Caco-2 (cell line): ENCODE data around the gene FHIT. TPM values are rescaled to one million over a fixed set of nuclear protein-coding genes. Genes with fewer than 3 reads are reported as not detected.

ENCODE experiments used
- Bru-seq: library from RNA; stranded (reverse); fragments of 400-500 nt; gene quantifications from one replicate; lab custom pipeline; 2021; lab: Mats Ljungman, UMichigan
- BruChase-seq, 2 experiments: library from RNA; stranded (reverse); fragments of 400-500 nt; gene quantifications; one replicate each; lab custom pipeline; 2021; lab: Mats Ljungman, UMichigan
- BruUV-seq: library from RNA; stranded (reverse); fragments of 400-500 nt; replicated peaks from 2 replicates; lab custom pipeline; 2021; lab: Mats Ljungman, UMichigan
- CTCF ChIA-PET: fragments of 300-600 bp; sonication (Branson Sonifier 250); formaldehyde crosslinking; loops from one replicate; lab custom pipeline; 2022; ENCODE audit warnings: antibody characterized with exemption; lab: Charles Lee
- POLR2A ChIA-PET: fragments of 300-600 bp; sonication (Branson Sonifier 250); formaldehyde crosslinking; loops from one replicate; lab custom pipeline; 2022; ENCODE audit warnings: antibody characterized with exemption; lab: Charles Lee
- DNase-seq, 2 experiments: peaks; one replicate each; pipeline versions ENCODE4 v3.0.0 to v3.0.0-alpha.2; 2020 to 2022
- H3K27me3 ChIP-seq: replicated peaks from 2 replicates; pipeline ENCODE4 v1.6.0; 2011; ENCODE audit warnings: low read length; ENCODE audit not compliant: control insufficient read depth, insufficient read depth
- H3K36me3 ChIP-seq: 2 replicates; pipeline ENCODE4 v1.5.1; 2011; ENCODE audit warnings: low read length; ENCODE audit not compliant: control insufficient read depth, insufficient read depth
- H3K4me1 ChIP-seq: fragments of 250-450 bp; sonication (Bioruptor Pico); 2 replicates; pipeline ENCODE4 v1.5.1; 2020; ENCODE audit warnings: mild to moderate bottlenecking
- H3K4me3 ChIP-seq: 2 replicates; pipeline ENCODE4 v1.5.1; 2011; ENCODE audit warnings: low read depth, mild to moderate bottlenecking, control low read depth, low read length
- H3K9me3 ChIP-seq: fragments of 250-450 bp; sonication (Bioruptor Pico); 2 replicates; pipeline ENCODE4 v1.5.1; 2020; ENCODE audit warnings: mild to moderate bottlenecking, moderate library complexity
- H3K27ac Mint-ChIP-seq: one replicate; pipeline ENCODE4 v1.8.0; 2022; ENCODE audit warnings: mixed read lengths; ENCODE audit not compliant: unreplicated experiment
- H3K27me3 Mint-ChIP-seq: one replicate; pipeline ENCODE4 v1.8.0; 2022; ENCODE audit warnings: mixed read lengths; ENCODE audit not compliant: insufficient read depth, unreplicated experiment
- H3K36me3 Mint-ChIP-seq: one replicate; pipeline ENCODE4 v1.8.0; 2022; ENCODE audit warnings: mild to moderate bottlenecking, mixed read lengths; ENCODE audit not compliant: insufficient read depth, unreplicated experiment
- H3K4me1 Mint-ChIP-seq: one replicate; pipeline ENCODE4 v1.8.0; 2022; ENCODE audit warnings: low read depth, mixed read lengths; ENCODE audit not compliant: unreplicated experiment
- H3K4me3 Mint-ChIP-seq: one replicate; pipeline ENCODE4 v1.8.0; 2022; ENCODE audit warnings: mild to moderate bottlenecking, moderate library complexity, mixed read lengths; ENCODE audit not compliant: unreplicated experiment
- H3K9me3 Mint-ChIP-seq: one replicate; pipeline ENCODE4 v1.8.0; 2022; ENCODE audit warnings: mixed read lengths; ENCODE audit not compliant: unreplicated experiment
- intact Hi-C: fragments of 100-400 bp; cut with micrococcal nuclease; formaldehyde crosslinking; loops from one replicate; pipeline ENCODE4 v1.10.0; 2022; ENCODE audit not compliant: unreplicated experiment
- long read RNA-seq: library from polyadenylated mRNA; stranded (forward); transcript quantifications from one replicate; pipeline ENCODE4 v2.0.0, GENCODE V29; 2022
- total RNA-seq: library from RNA; stranded (reverse); gene quantifications from 2 replicates; pipeline ENCODE4 v1.2.3, GENCODE V29; 2022
- TF ChIP-seq, protein P1 (sequence below), 2 experiments: fragments of 200-600 bp in 1 of 2; IDR thresholded peaks; 1 replicate in 1 of 2; 2 replicates in 1 of 2; pipeline versions ENCODE4 v1.5.1 to v1.8.0; 2011 to 2022; ENCODE audit warnings: antibody characterized with exemption in 1 of 2, control low read depth in 1 of 2, inconsistent platforms in 1 of 2, low read depth in 1 of 2, low read length in 1 of 2, mild to moderate bottlenecking in 1 of 2, moderate library complexity in 1 of 2; ENCODE audit not compliant: insufficient read depth in 1 of 2, severe bottlenecking in 1 of 2, unreplicated experiment in 1 of 2

The FHIT gene
- total RNA-seq (5.4 and 8.3 TPM in 2 replicates), Bru-seq, nascent RNA (percentile 52 among the genes with signal in this experiment), BruChase-seq, experiment 1, labeled RNA remaining after a 2-hour chase (percentile 64 among the genes with signal in this experiment), BruChase-seq, experiment 2, labeled RNA remaining after a 6-hour chase (percentile 58 among the genes with signal in this experiment)
- long read RNA-seq, partial matches to known transcripts, result 1 of 8 reads
- long read RNA-seq, other reads (novel, unspliced or antisense), result 7 of 8 reads

DNA sequence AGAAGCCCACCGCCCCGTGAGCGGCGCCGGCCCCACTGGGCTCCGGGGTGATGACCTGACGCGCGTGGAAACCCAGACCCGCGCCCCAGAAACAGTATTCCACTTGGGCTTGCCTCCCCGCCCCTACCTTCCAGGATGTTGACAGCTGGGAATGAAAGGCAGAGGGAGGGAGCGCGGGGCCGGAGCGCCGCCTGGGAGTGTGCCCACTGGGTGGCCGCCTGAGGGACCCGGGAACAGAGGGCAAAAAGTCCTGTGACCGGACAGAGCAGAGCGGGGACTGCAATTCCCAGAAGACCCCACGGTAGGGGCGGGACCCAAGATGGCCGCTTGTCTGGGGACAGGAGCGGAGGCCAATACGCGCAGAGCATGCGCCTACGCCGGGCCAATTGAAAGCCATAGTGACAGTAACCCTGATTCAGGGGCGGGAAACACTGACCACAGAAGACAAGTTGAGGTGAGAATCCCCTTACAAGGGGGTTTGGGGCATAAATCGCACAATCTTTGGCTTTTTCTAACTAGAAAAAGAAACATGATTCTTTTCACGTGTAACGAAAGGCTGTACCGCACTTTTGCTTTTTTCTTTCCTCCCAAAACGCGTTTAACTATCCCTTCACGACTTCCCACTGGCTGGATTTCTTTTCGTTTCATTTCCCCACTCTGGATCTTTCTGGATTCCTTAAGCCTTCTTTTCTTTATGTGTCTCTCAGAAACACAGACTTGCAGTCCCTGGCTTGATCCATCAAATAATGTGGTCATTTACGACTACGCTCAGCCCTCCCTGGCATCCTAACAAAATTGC, at the start of gene FHIT:
FHIT (minus strand) TSS at position 279 of the 799 bp plus-strand sequence.
- CTCF ChIA-PET, result interaction anchor here (1.4 kb wide), 1 partner anchor 279 kb away, joined by 3 read pairs; no protein-coding TSS in a partner anchor
- no peaks in the 10 kb centered on the region for H3K9me3 ChIP-seq
- peak within 1 kb of the TSS; percentile 35 for H3K27ac Mint-ChIP-seq
- no peaks in the 10 kb centered on the region for H3K27me3 Mint-ChIP-seq
- H3K4me1 Mint-ChIP-seq, result no peaks in the 10 kb centered on the region
- no peaks in the 10 kb centered on the region for H3K36me3 Mint-ChIP-seq
- H3K27me3 ChIP-seq, result no peaks in the 10 kb centered on the region
- TF ChIP-seq, protein P1, sequence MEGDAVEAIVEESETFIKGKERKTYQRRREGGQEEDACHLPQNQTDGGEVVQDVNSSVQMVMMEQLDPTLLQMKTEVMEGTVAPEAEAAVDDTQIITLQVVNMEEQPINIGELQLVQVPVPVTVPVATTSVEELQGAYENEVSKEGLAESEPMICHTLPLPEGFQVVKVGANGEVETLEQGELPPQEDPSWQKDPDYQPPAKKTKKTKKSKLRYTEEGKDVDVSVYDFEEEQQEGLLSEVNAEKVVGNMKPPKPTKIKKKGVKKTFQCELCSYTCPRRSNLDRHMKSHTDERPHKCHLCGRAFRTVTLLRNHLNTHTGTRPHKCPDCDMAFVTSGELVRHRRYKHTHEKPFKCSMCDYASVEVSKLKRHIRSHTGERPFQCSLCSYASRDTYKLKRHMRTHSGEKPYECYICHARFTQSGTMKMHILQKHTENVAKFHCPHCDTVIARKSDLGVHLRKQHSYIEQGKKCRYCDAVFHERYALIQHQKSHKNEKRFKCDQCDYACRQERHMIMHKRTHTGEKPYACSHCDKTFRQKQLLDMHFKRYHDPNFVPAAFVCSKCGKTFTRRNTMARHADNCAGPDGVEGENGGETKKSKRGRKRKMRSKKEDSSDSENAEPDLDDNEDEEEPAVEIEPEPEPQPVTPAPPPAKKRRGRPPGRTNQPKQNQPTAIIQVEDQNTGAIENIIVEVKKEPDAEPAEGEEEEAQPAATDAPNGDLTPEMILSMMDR (IDR thresholded peaks at IDR 0.05; ENCODE audit: insufficient read depth in 1 of 2, low read depth in 1 of 2, low read length in 1 of 2, severe bottlenecking in 1 of 2, unreplicated experiment in 1 of 2), result no peak
- no peaks in the 10 kb centered on the region for H3K9me3 Mint-ChIP-seq
- intact Hi-C loops, result loop anchor here (1.0 to 2.0 kb wide), 2 partner anchors 83 to 110 kb away; no protein-coding TSS in a partner anchor
- POLR2A ChIA-PET, result no interaction called here
- H3K4me3 ChIP-seq, result peak within 1 kb of the TSS; percentile 58
- peak; percentile 95 to 96 for DNase-seq
- no peaks in the 10 kb centered on the region for H3K4me1 ChIP-seq
- peak within 1 kb of the TSS; percentile 80 for H3K4me3 Mint-ChIP-seq
- no TSS peak for BruUV-seq
- H3K36me3 ChIP-seq, result no peaks in the 10 kb centered on the region

DNA sequence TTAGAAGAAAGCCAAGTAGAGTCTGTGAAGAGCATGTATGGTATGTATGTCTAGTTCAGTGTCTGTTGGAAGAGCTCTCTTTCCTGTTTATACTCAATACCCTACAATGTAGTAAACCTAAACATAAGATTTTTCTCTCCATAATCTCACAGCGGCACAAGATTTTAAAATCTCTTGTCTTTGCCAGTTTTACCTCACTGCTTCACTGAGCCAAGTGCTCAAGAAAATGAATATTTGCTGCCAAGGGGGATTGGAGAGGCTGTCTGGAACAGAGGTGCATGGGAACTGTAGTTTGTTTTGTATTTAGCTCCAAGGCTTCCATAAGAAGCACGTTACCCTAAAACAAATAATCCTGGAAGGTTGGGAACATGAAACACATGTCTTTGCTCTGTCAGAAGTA, 49.5 kb upstream of the FHIT start:
- H3K4me3 Mint-ChIP-seq, result no peak overlapping the region
- peaks cover 3% of the 10 kb centered on the region for H3K27me3 Mint-ChIP-seq
- TF ChIP-seq, protein P1 (IDR thresholded peaks at IDR 0.05; ENCODE audit: insufficient read depth in 1 of 2, low read depth in 1 of 2, low read length in 1 of 2, severe bottlenecking in 1 of 2, unreplicated experiment in 1 of 2), result no peak
- Histone ChIP-seq H3K9me3 (no peaks in the 10 kb centered on the region), H3K27me3 (no peaks in the 10 kb centered on the region; the same call in 1 of the 2 replicates), H3K4me3 (no peak overlapping the region), H3K4me1 (no peaks in the 10 kb centered on the region), H3K36me3 (no peaks in the 10 kb centered on the region)
- no TSS peak for BruUV-seq
- CTCF ChIA-PET, result no interaction called here
- H3K36me3 Mint-ChIP-seq, result no peaks in the 10 kb centered on the region
- H3K4me1 Mint-ChIP-seq, result no peaks in the 10 kb centered on the region
- no peak for DNase-seq
- H3K9me3 Mint-ChIP-seq, result no peaks in the 10 kb centered on the region
- intact Hi-C loops, result no loop called here
- POLR2A ChIA-PET, result no interaction called here
- H3K27ac Mint-ChIP-seq, result no peak overlapping the region

DNA sequence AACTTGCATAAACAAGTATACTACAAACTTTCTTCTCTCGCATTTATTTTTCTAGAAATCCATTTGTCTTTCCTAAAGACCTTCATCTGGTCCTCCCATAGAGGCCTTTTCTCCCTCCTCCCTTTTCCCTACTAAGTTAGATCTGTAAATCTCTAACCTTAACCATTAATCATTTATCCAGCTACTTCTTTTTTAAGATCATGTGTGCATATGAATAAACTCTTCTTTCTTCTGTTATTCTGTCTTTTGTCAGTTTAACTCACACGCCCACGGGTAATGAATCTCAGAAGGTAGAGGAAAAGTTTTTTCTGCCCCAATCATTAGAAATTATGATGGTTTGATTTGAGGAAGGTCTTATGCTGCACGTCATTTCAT, 48.7 kb upstream of the FHIT start:
- no peaks in the 10 kb centered on the region; the same call in 1 of the 2 replicates for H3K27me3 ChIP-seq
- no peak overlapping the region for H3K4me3 ChIP-seq
- TF ChIP-seq, protein P1 (IDR thresholded peaks at IDR 0.05; ENCODE audit: insufficient read depth in 1 of 2, low read depth in 1 of 2, low read length in 1 of 2, severe bottlenecking in 1 of 2, unreplicated experiment in 1 of 2), result no peak
- H3K36me3 Mint-ChIP-seq, result no peaks in the 10 kb centered on the region
- intact Hi-C loops, result no loop called here
- no peak for DNase-seq
- peaks cover 6% of the 10 kb centered on the region for H3K27me3 Mint-ChIP-seq
- H3K4me3 Mint-ChIP-seq, result no peak overlapping the region
- no TSS peak for BruUV-seq
- CTCF ChIA-PET, result no interaction called here
- no peaks in the 10 kb centered on the region for H3K9me3 ChIP-seq
- POLR2A ChIA-PET, result no interaction called here
- no peaks in the 10 kb centered on the region for H3K36me3 ChIP-seq
- H3K9me3 Mint-ChIP-seq, result no peaks in the 10 kb centered on the region
- H3K27ac Mint-ChIP-seq, result no peak overlapping the region
- H3K4me1 Mint-ChIP-seq, result no peaks in the 10 kb centered on the region
- no peaks in the 10 kb centered on the region for H3K4me1 ChIP-seq
